K562 (cell line): ENCODE measurements around the gene DAB2IP.

ENCODE experiments used
- BACH1 ChIP-seq: fragments of 200-800 bp; sonication (Bioruptor generic); IDR thresholded peaks from 2 replicates; pipeline ENCODE4 v1.6.1; 2016; ENCODE audit warnings: missing genetic modification characterization, missing compliant biosample characterization
- CREB1 ChIP-seq, 2 experiments: sonication (generic) in 1 of 2; formaldehyde crosslinking in 1 of 2; IDR thresholded peaks; 2 replicates each; pipeline versions ENCODE4 v1.6.1 to v1.8.0; 2012 to 2022; ENCODE audit warnings: inconsistent platforms in 1 of 2, mild to moderate bottlenecking in 1 of 2, missing genetic modification reagents in 1 of 2, moderate library complexity in 1 of 2
- NFIC ChIP-seq: fragments of 450-650 bp; IDR thresholded peaks from 2 replicates; pipeline ENCODE4 v1.6.1; 2017; ENCODE audit warnings: mild to moderate bottlenecking, inconsistent platforms
- PTBP1 ChIP-seq: fragments of 200-400 bp; formaldehyde crosslinking; IDR thresholded peaks from 2 replicates; pipeline ENCODE4 v1.6.1; 2017; ENCODE audit warnings: low read depth, low read length

- TF ChIP-seq BACH1 (tag) (no peak), CREB1 (IDR thresholded peaks at IDR 0.05) (no peak), CREB1 (CRISPR knock-in tag; IDR thresholded peaks at IDR 0.05) (no peak), NFIC (no peak), PTBP1 (no peak)
Observed at GRCh38 chr9:121744687-121745395, 93.4 kb downstream of the DAB2IP start.
